ENCODE measurements around the gene INTS11.

INTS11 gene

GRCh38 chr1:1333551-1334241 lies 9.2 kb upstream of the INTS11 start:
- TF ChIP-seq ZFX (IDR thresholded peaks at IDR 0.05): no peak
- TF ChIP-seq CTCF (conservative IDR thresholded peaks at IDR 0.05): no peak
- H3K27ac ChIP-seq: no peak overlapping the region

GRCh38 chr1:1332774-1333480 lies 8.5 kb upstream of the INTS11 start:
- H3K27ac ChIP-seq: no peak overlapping the region
- TF ChIP-seq ZFX (IDR thresholded peaks at IDR 0.05) (no peak), CTCF (conservative IDR thresholded peaks at IDR 0.05) (no peak)

- TF ChIP-seq ZFX (IDR thresholded peaks at IDR 0.05) (no peak), CTCF (conservative IDR thresholded peaks at IDR 0.05) (no peak)
- no peak overlapping the region for H3K27ac ChIP-seq
These were observed 7.7 kb upstream of the INTS11 start for GRCh38 chr1:1332031-1332755.

GRCh38 chr1:1331068-1331965 lies 6.9 kb upstream of the INTS11 start, which contains the start of gene TAS1R3:
Gene TAS1R3, plus strand, starts transcription at chr1:1331280. Its CDS starts 66 bp downstream, at chr1:1331346.
- TF ChIP-seq ZFX (IDR thresholded peaks at IDR 0.05): no peak
- TF ChIP-seq CTCF (conservative IDR thresholded peaks at IDR 0.05): no peak
- no peak within 1 kb of the TSS for H3K27ac ChIP-seq

GRCh38 chr1:1330366-1331067 lies 6.1 kb upstream of the INTS11 start:
- H3K27ac ChIP-seq: no peak overlapping the region
- TF ChIP-seq ZFX (IDR thresholded peaks at IDR 0.05) (no peak), CTCF (conservative IDR thresholded peaks at IDR 0.05) (no peak)

- H3K27ac ChIP-seq: no peak overlapping the region
- TF ChIP-seq CTCF (conservative IDR thresholded peaks at IDR 0.05): no peak
- TF ChIP-seq ZFX (IDR thresholded peaks at IDR 0.05): no peak
These were observed 5.1 kb upstream of the INTS11 start for GRCh38 chr1:1329304-1330210.
